Gastrocnemius medialis (tissue), 4 donors: ENCODE data around the gene ADAMTSL1.

Source experiments
- POLR2A ChIP-seq, 2 donors: fragments of 450-650 bp; IDR thresholded peaks; one replicate each; pipeline ENCODE4 v1.6.1; 2017; ENCODE audit warnings: antibody characterized with exemption in 2 of 2, mild to moderate bottlenecking in 2 of 2, moderate library complexity in 2 of 2
- TF ChIP-seq, protein P1 (sequence below), 5 experiments: fragments of 450-650 bp in 3 of 5; fragments of 200-600 bp in 2 of 5; sonication (generic) in 2 of 5; IDR thresholded peaks in 4 of 5; conservative IDR thresholded peaks in 1 of 5; 1 replicate in 4 of 5; 2 replicates in 1 of 5; pipeline ENCODE4 v1.5.1; 2016 to 2019; ENCODE audit warnings: antibody characterized with exemption in 5 of 5, mild to moderate bottlenecking in 3 of 5, moderate library complexity in 3 of 5

DNA sequence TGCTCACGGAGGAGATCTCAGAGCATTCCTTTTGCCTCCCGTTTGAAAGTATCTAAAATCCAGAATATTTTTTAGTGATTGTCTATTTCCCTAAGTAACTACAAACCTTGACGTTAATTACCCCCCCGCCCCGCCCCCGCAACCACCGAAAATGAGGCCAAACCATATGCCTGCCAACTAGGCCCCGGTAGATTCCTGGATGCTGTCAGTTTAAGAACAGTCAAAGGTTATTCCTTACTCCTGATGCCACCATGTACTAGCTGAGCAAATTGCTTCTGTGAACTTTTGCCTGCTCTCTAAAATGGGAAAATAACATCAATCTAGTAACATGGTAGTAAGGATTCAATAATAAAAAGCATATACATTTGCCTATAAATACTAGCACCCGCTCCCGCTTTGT lies 314.3 kb downstream of the ADAMTSL1 start:
- TF ChIP-seq, protein P1, sequence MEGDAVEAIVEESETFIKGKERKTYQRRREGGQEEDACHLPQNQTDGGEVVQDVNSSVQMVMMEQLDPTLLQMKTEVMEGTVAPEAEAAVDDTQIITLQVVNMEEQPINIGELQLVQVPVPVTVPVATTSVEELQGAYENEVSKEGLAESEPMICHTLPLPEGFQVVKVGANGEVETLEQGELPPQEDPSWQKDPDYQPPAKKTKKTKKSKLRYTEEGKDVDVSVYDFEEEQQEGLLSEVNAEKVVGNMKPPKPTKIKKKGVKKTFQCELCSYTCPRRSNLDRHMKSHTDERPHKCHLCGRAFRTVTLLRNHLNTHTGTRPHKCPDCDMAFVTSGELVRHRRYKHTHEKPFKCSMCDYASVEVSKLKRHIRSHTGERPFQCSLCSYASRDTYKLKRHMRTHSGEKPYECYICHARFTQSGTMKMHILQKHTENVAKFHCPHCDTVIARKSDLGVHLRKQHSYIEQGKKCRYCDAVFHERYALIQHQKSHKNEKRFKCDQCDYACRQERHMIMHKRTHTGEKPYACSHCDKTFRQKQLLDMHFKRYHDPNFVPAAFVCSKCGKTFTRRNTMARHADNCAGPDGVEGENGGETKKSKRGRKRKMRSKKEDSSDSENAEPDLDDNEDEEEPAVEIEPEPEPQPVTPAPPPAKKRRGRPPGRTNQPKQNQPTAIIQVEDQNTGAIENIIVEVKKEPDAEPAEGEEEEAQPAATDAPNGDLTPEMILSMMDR (IDR thresholded peaks at IDR 0.05 in 4 of 5, conservative IDR thresholded peaks at IDR 0.05 in 1 of 5): no peak
- no peak for TF ChIP-seq POLR2A (IDR thresholded peaks at IDR 0.05)
